ENCODE measurements around the gene ABCC12.

The ABCC12 gene

DNA sequence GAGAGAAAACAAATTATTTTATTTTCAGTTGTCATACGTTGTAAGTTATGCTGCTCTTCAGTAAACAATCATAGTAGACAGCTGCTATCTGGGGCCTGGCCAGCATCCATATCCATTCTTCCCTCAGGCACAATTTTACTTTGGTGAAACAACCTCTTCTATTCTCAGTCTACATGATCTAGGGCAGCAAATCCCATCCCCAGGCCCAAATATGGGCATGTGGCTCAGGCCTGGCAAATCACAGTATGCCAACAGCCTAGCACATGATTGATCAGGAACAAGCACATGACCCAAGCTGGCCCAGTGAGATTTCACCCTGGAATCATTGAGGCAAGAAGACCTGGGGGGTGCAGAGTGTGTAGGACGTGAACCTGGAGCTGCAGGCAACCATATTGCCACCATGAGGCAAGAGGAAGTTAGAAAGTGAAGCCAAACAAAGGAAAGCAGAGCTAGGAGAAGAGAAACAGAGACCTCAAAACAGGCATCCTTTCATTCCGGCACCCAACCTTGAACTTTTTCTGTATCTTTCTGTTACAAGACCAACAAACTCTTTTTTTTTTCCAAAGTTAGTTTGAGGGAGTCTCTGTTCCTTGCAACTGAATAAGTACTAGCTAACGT is 10.3 kb upstream of the ABCC12 start:
- DNase-seq: no peak

GRCh38 chr16:48164907-48165715 is 9.3 kb upstream of the ABCC12 start:
- peak; percentile 26 for DNase-seq

DNA sequence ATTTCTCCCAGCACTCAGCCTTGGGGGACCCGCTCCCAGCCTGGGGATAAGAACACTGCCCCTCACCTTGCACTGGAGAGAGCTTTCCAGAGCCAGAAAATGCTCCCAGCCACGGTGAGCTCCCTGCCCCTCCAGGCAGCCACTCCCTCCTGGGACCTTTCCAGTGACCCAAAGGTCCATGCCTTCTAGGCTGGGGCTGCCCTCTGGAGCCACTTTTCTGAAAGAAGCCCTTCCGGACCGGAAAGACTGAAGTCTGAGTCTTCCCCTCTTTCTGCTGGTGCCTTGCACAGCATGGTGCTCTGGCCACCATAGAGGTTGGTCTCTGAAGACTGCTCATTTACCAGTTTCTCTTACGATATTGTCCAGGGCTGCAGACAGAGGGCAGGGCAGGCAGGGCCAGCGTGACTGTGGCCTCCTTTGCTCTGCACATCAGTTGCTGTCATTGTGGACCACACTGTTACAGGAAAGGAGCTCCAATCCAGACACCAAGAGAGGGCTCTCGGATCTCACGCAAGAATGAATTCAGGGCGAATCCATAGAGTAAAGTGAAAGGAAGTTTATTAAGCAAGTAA is 7.1 kb upstream of the ABCC12 start:
- DNase-seq: no peak

DNA sequence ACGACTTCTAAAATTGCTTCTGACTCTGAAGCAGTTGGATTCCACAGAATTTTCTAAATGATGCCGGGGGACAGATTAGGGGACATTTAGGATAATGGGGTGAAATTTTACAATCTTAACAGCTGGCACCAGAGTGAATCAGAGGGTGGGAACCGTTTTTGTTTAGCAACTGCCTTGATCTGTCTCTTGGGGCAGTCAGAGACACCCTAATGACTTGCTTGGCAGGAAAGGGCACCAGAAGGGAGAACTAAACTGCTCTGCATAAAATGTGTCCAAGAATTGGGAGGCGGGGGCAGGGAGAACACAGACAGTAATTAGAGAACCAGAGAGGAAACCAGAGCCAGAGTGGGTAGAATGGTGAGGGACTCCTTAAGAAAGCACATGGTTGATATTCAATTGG is 6.1 kb upstream of the ABCC12 start:
- no peak for DNase-seq

GRCh38 chr16:48160575-48160974 is 4.8 kb upstream of the ABCC12 start:
- DNase-seq: no peak

GRCh38 chr16:48158296-48158695 is 2.5 kb upstream of the ABCC12 start:
- no peak for DNase-seq

DNA sequence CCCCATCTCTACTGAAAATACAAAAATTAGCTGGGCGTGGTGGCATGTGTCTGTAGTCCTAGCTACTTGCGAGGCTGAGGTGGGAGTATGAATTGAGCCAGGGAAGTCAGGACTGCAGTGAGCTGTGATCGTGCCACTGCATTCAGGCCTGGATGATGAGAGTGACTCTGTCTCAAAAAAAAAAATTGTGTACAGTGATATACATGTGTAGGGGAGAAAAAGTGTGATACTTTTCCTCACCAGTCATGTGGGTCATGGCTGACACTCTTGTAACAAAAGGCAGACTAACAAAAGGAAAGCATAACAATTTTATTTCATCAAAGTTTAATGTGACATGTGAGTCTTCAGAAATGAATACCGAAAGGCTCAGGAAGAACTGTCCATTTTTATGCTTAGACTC is 2.0 kb upstream of the ABCC12 start:
- no peak for DNase-seq

DNA sequence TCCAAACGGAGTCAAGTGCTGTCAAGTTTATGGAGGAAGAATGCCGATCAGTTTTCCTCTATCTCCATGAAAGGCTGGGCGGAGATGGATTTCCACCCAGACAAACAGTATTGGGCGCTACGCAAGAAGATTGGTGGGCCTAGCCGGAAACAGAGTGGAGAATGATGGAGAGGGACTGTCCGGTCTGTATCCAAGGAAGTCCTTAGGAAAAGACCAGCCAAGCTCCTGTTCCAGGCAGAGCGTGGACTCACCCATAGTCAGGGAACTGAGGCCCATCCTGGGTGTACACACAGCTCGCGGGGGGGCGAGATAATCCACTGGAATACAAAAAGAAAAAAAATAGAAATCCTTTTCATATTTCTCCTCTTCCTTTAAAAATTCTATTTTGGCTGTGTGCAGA is 1.5 kb upstream of the ABCC12 start:
- no peak for DNase-seq

DNA sequence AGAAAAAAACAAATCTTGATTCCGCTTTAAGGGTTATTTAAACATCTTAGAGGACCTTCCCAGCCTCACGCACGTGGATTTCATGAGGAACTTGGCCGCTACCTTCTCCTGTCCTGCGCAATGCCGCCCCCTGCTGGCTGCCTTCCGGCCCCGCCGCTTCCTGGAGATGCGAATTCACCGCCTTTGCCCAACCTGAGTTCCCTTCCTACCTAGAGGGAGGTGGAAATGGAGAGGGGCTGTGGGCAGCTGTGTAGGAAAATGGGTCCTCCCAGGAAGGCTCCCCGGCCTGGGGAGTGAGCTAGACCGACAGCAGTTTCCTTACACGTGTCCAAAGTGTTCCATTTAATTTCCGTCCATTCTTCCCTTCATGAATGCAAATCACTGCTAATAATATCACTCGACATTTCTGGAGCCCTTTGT is 1.0 kb upstream of the ABCC12 start:
- peak; percentile 62 for DNase-seq

GRCh38 chr16:48153774-48154173 is 2.0 kb downstream of the ABCC12 start:
- peak; percentile 45 for DNase-seq

DNA sequence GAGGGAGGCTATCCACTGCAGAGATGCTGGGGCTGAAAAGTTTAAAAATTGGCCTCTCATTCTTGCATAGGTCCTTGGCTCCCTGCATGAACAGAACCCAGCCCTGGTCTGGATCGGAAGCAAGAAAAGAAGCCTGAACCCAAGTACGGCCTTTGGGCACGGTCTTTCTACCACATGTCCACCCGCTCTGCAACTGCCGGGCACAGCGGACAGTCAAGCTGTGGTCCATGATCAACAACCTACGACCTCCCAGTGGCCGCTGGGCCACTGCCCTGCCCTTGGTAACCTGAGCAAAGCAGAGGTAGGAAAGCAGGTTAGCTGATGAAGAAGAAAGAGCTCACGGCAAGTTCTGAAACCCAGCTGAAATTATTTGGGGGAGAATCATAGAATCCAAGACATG is 3.6 kb downstream of the ABCC12 start:
- DNase-seq: no peak

DNA sequence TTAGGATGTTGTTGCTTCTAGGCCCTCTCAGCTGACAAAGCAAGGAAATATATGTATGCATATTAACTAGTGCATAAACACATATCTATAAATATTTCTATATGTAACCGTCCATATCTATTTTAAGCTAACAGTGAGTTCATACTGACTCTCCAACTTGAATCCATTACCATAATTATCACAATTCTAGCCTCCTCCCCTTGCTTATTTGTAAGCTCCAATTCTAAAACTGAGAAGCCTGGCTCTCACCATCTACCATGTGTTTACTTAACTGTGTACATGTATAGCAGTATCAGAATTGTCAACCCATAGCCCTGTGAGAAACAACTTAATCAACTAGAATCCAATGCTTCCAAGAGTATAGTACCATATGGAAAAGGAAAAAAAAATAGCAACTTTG is 5.1 kb downstream of the ABCC12 start:
- no peak for DNase-seq

DNA sequence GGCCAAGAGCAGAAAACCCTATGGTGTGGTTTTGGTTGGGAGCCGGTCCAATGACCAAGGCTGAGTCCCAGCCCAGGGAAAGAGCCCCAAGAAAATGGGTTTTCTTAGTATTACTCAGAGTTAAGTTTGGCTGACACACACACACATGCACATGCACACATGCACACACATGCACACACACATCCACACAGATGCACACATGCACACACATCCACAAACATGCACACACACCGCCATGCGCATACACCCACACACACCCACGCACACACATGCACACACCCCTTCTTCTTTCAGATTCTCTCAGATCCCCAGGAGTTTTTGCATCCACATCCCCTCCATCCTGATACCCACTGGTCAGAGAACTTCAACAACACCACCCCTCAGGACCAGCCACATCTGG is 9.1 kb downstream of the ABCC12 start:
- no peak for DNase-seq

DNA sequence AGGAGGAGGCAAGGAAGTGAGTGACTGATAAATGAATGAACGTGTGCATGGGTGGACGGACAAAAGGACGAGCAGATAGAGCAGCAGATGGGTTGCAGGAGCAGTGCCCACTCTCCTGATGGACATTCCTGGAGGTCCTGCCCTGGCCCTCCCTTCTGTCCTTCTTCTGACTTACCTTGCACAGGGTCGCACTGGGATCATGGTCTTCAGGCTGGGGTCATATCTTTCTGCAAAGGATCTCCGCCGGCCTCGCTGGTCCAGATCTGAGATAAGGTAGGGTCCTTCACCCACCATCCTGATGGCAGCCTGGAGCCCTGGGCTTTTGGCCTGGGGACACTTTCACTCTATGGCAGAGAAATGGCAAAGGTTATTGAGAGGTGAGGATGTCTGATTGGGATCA is 9.7 kb downstream of the ABCC12 start:
- DNase-seq: no peak

GRCh38 chr16:48143812-48144368 is 11.9 kb downstream of the ABCC12 start:
- DNase-seq: no peak

DNA sequence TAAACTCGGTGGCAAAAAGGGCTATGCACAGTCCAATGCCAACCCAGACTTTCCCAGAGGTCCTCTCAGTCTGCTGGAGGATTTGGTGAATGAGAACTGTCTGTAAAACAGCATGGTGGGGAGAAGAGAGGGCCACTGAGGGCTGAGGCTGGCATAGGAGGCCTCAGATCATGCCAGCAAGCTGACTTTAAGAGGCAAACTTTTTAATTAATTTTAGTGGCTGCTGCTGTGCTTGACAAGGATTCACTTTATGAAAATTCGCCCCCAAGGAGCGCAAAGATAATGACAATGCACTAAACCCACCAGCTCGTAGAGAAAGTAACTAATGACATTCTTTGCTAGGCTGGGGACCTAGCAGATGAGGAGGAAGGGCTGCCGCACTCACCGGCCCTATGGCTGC is 15.0 kb downstream of the ABCC12 start:
- DNase-seq: no peak

DNA sequence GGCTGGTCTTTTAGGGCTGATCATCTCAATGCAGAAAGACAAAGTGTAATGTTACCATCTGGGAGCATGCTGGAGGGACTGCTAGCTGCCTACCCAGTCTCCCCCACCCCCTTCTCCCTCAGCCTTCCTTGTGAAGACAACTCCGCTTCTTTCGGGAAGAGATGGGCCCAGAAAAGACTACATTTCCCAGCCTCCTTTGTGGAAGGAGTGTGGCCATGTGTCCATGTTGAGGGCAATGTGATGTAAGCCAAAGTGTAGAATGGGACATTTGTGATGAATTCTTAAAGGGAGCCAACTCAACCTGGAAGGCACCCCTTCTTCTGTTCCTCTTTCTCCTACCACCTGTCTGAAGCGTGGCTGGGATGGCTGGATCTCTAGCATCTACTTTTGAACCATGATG is 16.3 kb downstream of the ABCC12 start:
- DNase-seq: no peak

DNA sequence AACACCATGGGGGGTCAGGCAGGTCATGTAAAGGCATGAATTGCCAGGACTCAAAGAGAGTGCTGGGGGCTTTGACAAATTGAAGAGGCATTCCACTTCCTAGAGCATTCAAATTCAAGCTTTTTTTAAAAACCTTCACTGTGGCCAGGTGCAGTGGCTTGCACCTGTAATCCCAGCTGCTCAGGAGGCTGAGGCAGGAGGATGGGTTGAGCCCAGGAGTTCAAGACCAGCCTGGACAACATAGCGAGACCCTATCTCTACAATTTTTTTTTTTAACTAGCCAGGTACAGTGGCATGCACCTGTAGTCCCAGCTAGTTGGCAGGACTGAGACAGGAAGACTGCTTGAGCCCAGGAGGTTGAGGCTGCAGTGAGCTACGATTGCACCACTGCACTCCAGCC is 17.2 kb downstream of the ABCC12 start:
- DNase-seq: no peak

GRCh38 chr16:48137822-48138221 is 18.0 kb downstream of the ABCC12 start:
- DNase-seq: no peak

- DNase-seq: no peak
Measured at GRCh38 chr16:48136547-48137360, 19.0 kb downstream of the ABCC12 start.

DNA sequence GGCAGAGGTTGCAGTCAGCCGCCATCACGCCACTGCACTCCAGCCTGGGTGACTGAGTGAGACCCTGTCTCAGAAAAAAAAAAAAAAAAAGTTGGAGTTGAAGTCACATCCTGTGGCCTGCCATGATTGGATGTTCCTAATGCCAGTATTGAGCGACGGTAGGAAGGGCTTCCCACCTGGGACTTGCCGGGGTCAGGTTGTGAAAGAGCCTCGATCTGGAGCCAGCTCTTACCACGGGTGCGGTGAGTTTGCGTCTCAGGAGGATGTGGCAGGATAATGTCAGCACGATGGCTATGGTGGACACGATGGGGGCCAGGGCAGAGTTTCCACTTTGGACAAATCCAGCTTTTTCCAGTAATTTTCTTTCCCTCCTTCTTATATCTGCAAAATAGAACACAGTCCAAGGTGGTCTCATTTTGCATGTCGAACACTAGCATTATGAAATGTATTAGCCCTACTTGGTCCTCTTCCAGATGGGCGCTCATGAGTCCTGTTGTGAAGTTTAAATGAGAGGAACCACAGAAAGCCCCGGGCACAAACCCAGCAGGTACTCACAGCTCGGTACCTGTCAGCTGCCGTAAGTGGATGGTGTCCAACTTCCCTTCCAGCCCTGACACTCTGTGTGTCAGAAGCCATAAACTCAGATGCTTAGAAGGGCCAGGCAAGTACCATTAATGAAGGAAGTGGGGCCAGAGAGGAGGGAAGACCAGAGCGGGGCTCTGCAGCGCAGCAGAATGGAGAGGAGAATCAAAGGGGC is 22.2 kb downstream of the ABCC12 start:
- DNase-seq: no peak

GRCh38 chr16:48132696-48133095 is 23.1 kb downstream of the ABCC12 start:
- DNase-seq: no peak
